CD8-positive, alpha-beta memory T cell (primary cell): ENCODE measurements around the gene SETDB2. TPM values are rescaled to one million over a fixed set of nuclear protein-coding genes. Genes with fewer than 3 reads are reported as not detected.

Experiments
- CTCF ChIA-PET: fragments of 350-600 bp; sonication (Branson Sonifier 250); formaldehyde crosslinking; loops from one replicate; lab custom pipeline; 2021; ENCODE audit warnings: antibody characterized with exemption; lab: Charles Lee
- POLR2A ChIA-PET: fragments of 350-600 bp; sonication (Branson Sonifier 250); formaldehyde crosslinking; loops from one replicate; lab custom pipeline; 2021; ENCODE audit warnings: antibody characterized with exemption; lab: Charles Lee
- DNase-seq, 5 donors: peaks; one replicate each; pipeline versions ENCODE4 v3.0.0 to v3.0.0-alpha.2; 2020 to 2022; ENCODE audit warnings: mixed read lengths in 1 of 5
- H3K27ac ChIP-seq: one replicate; pipeline ENCODE4 v1.7.0; 2013; ENCODE audit warnings: low read depth, mild to moderate bottlenecking, low read length, moderate library complexity
- H3K27me3 ChIP-seq: 2 replicates; pipeline ENCODE4 v1.7.0; 2013; ENCODE audit warnings: low read length, mild to moderate bottlenecking; ENCODE audit not compliant: insufficient read depth, poor library complexity, severe bottlenecking
- H3K36me3 ChIP-seq: 2 replicates; pipeline ENCODE4 v1.7.0; 2013; ENCODE audit warnings: mild to moderate bottlenecking, low read length, moderate library complexity; ENCODE audit not compliant: insufficient read depth
- H3K4me1 ChIP-seq: 2 replicates; pipeline ENCODE4 v1.7.0; 2013; ENCODE audit warnings: mild to moderate bottlenecking, low read length, moderate library complexity; ENCODE audit not compliant: insufficient read depth
- H3K4me3 ChIP-seq: 2 replicates; pipeline ENCODE4 v1.7.0; 2013; ENCODE audit warnings: mild to moderate bottlenecking, low read length
- H3K9me3 ChIP-seq: 2 replicates; pipeline ENCODE4 v1.7.0; 2013; ENCODE audit warnings: mild to moderate bottlenecking, low read length
- H3K27ac Mint-ChIP-seq, 8 donors: one replicate each; pipeline ENCODE4 v1.8.0; 2020 to 2021; ENCODE audit warnings: mixed read lengths in 8 of 8, mild to moderate bottlenecking in 6 of 8, inconsistent platforms in 3 of 8, moderate library complexity in 3 of 8
- H3K27me3 Mint-ChIP-seq, 2 donors: one replicate each; pipeline ENCODE4 v1.8.0; 2020 to 2021; ENCODE audit warnings: mixed read lengths in 2 of 2, mild to moderate bottlenecking in 1 of 2, moderate library complexity in 1 of 2
- H3K36me3 Mint-ChIP-seq, 3 donors: one replicate each; pipeline ENCODE4 v1.8.0; 2020 to 2021; ENCODE audit warnings: mixed read lengths in 3 of 3, inconsistent platforms in 1 of 3, mild to moderate bottlenecking in 1 of 3
- H3K4me1 Mint-ChIP-seq, 3 donors: one replicate each; pipeline ENCODE4 v1.8.0; 2020 to 2021; ENCODE audit warnings: mixed read lengths in 3 of 3, inconsistent platforms in 1 of 3, mild to moderate bottlenecking in 1 of 3
- H3K4me3 Mint-ChIP-seq, 7 donors: one replicate each; pipeline ENCODE4 v1.8.0; 2020 to 2021; ENCODE audit warnings: mixed read lengths in 7 of 7, mild to moderate bottlenecking in 6 of 7, moderate library complexity in 4 of 7, inconsistent platforms in 2 of 7
- H3K9me3 Mint-ChIP-seq, 5 donors: one replicate each; pipeline ENCODE4 v1.8.0; 2020 to 2022; ENCODE audit warnings: mixed read lengths in 5 of 5, mild to moderate bottlenecking in 3 of 5, moderate library complexity in 2 of 5, inconsistent platforms in 1 of 5
- polyA plus RNA-seq: library from polyadenylated mRNA; unstranded; fragments of 300-500 nt; fragmentation: Illumina TruSeq; gene quantifications from one replicate; pipeline ENCODE4 v1.2.3, GENCODE V29; 2021
- total RNA-seq, 2 experiments: library from RNA; stranded (reverse); gene quantifications; one replicate each; pipeline ENCODE4 v1.2.3, GENCODE V29; 2021

The SETDB2 gene
- total and polyA plus RNA-seq, 3 experiments from 2014 or later = 11.2 to 13.4 (median 13.1) TPM

GRCh38 chr13:49417161-49417560 lies 26.9 kb upstream of the SETDB2 start:
- no peaks in the 10 kb centered on the region for H3K36me3 ChIP-seq
- H3K4me1 Mint-ChIP-seq = no peaks in the 10 kb centered on the region
- no peak overlapping the region for H3K4me3 ChIP-seq
- H3K4me1 ChIP-seq = no peaks in the 10 kb centered on the region
- no peak overlapping the region for H3K27ac ChIP-seq
- peaks cover 0 to 2% (median 0%) of the 10 kb centered on the region in 3 donors for H3K36me3 Mint-ChIP-seq
- H3K9me3 ChIP-seq = no peaks in the 10 kb centered on the region
- no peaks in the 10 kb centered on the region for H3K9me3 Mint-ChIP-seq
- H3K27me3 Mint-ChIP-seq = no peaks in the 10 kb centered on the region
- H3K27ac Mint-ChIP-seq = no peak overlapping the region
- ChIA-PET CTCF (no interaction called here), POLR2A (no interaction called here)
- no peak overlapping the region for H3K4me3 Mint-ChIP-seq
- no peak for DNase-seq
- no peaks in the 10 kb centered on the region for H3K27me3 ChIP-seq

- no peaks in the 10 kb centered on the region for H3K27me3 Mint-ChIP-seq
- no peaks in the 10 kb centered on the region for H3K4me1 ChIP-seq
- no peaks in the 10 kb centered on the region for H3K36me3 ChIP-seq
- H3K36me3 Mint-ChIP-seq = peaks cover 0 to 2% (median 0%) of the 10 kb centered on the region in 3 donors
- CTCF ChIA-PET = no interaction called here
- H3K27ac ChIP-seq = no peak overlapping the region
- no peak for DNase-seq
- H3K27ac Mint-ChIP-seq = no peak overlapping the region
- POLR2A ChIA-PET = no interaction called here
- no peaks in the 10 kb centered on the region for H3K27me3 ChIP-seq
- H3K9me3 Mint-ChIP-seq = no peaks in the 10 kb centered on the region
- no peak overlapping the region for H3K4me3 ChIP-seq
- H3K9me3 ChIP-seq = no peaks in the 10 kb centered on the region
- no peaks in the 10 kb centered on the region for H3K4me1 Mint-ChIP-seq
- no peak overlapping the region for H3K4me3 Mint-ChIP-seq
Measured at GRCh38 chr13:49418206-49418605, 25.9 kb upstream of the SETDB2 start.

GRCh38 chr13:49419276-49419675 lies 24.8 kb upstream of the SETDB2 start:
- Histone ChIP-seq H3K27me3 (no peaks in the 10 kb centered on the region), H3K27ac (no peak overlapping the region), H3K4me1 (no peaks in the 10 kb centered on the region), H3K4me3 (no peak overlapping the region), H3K36me3 (no peaks in the 10 kb centered on the region), H3K9me3 (no peaks in the 10 kb centered on the region)
- ChIA-PET CTCF (interaction anchor here (1.6 kb wide), 1 partner anchor 13 kb away, joined by 3 read pairs; no protein-coding TSS in a partner anchor), POLR2A (no interaction called here)
- Mint-ChIP-seq H3K27ac (peak overlapping the region in 1 of 8 donors; percentile 17), H3K36me3 (peaks cover 0 to 2% (median 1%) of the 10 kb centered on the region in 3 donors), H3K9me3 (no peaks in the 10 kb centered on the region), H3K4me1 (no peaks in the 10 kb centered on the region), H3K27me3 (no peaks in the 10 kb centered on the region), H3K4me3 (no peak overlapping the region)
- DNase-seq = no peak

GRCh38 chr13:49421391-49421790 lies 22.7 kb upstream of the SETDB2 start:
- ChIA-PET POLR2A (no interaction called here), CTCF (no interaction called here)
- Histone ChIP-seq H3K4me1 (no peaks in the 10 kb centered on the region), H3K27ac (no peak overlapping the region), H3K9me3 (no peaks in the 10 kb centered on the region), H3K36me3 (no peaks in the 10 kb centered on the region), H3K4me3 (no peak overlapping the region), H3K27me3 (no peaks in the 10 kb centered on the region)
- peak in 3 of 5 donors; percentile 13 to 59 (median 14) for DNase-seq
- H3K4me1 Mint-ChIP-seq = no peaks in the 10 kb centered on the region
- H3K27me3 Mint-ChIP-seq = no peaks in the 10 kb centered on the region
- no peaks in the 10 kb centered on the region for H3K9me3 Mint-ChIP-seq
- H3K27ac Mint-ChIP-seq = no peak overlapping the region
- H3K36me3 Mint-ChIP-seq = peaks cover 0 to 2% (median 1%) of the 10 kb centered on the region in 3 donors
- no peak overlapping the region for H3K4me3 Mint-ChIP-seq

- no peaks in the 10 kb centered on the region for H3K9me3 Mint-ChIP-seq
- no peak overlapping the region for H3K4me3 ChIP-seq
- H3K36me3 Mint-ChIP-seq = peaks cover 0 to 7% (median 3%) of the 10 kb centered on the region in 3 donors
- H3K27ac ChIP-seq = no peak overlapping the region
- H3K27ac Mint-ChIP-seq = no peak overlapping the region
- no peaks in the 10 kb centered on the region for H3K36me3 ChIP-seq
- no peaks in the 10 kb centered on the region for H3K27me3 ChIP-seq
- no peaks in the 10 kb centered on the region for H3K27me3 Mint-ChIP-seq
- H3K4me1 Mint-ChIP-seq = no peaks in the 10 kb centered on the region
- H3K4me3 Mint-ChIP-seq = no peak overlapping the region
- H3K9me3 ChIP-seq = no peaks in the 10 kb centered on the region
- DNase-seq = no peak
- ChIA-PET POLR2A (no interaction called here), CTCF (no interaction called here)
- H3K4me1 ChIP-seq = no peaks in the 10 kb centered on the region
Measured at GRCh38 chr13:49424011-49424560, 20.0 kb upstream of the SETDB2 start.

GRCh38 chr13:49428041-49428763 lies 15.9 kb upstream of the SETDB2 start:
- Mint-ChIP-seq H3K4me3 (no peak overlapping the region), H3K4me1 (no peaks in the 10 kb centered on the region), H3K9me3 (no peaks in the 10 kb centered on the region), H3K27ac (no peak overlapping the region), H3K36me3 (peaks cover 0 to 16% (median 5%) of the 10 kb centered on the region in 3 donors), H3K27me3 (peaks cover 0 to 2% of the 10 kb centered on the region in 2 donors)
- no peaks in the 10 kb centered on the region for H3K27me3 ChIP-seq
- H3K27ac ChIP-seq = no peak overlapping the region
- no peaks in the 10 kb centered on the region for H3K9me3 ChIP-seq
- H3K4me3 ChIP-seq = no peak overlapping the region
- ChIA-PET POLR2A (interaction anchor here (1.1 kb wide), 1 partner anchor 15 kb away, joined by 3 read pairs; no protein-coding TSS in a partner anchor), CTCF (no interaction called here)
- no peaks in the 10 kb centered on the region for H3K4me1 ChIP-seq
- DNase-seq = no peak
- H3K36me3 ChIP-seq = no peaks in the 10 kb centered on the region

- H3K9me3 ChIP-seq = no peaks in the 10 kb centered on the region
- POLR2A ChIA-PET = no interaction called here
- CTCF ChIA-PET = no interaction called here
Measured at GRCh38 chr13:49429121-49429520, 15.0 kb upstream of the SETDB2 start.

GRCh38 chr13:49435992-49436391 lies 8.1 kb upstream of the SETDB2 start:
- no peaks in the 10 kb centered on the region for H3K4me1 ChIP-seq
- Mint-ChIP-seq H3K4me3 (no peak overlapping the region), H3K27ac (no peak overlapping the region), H3K36me3 (peaks cover 8 to 17% (median 11%) of the 10 kb centered on the region in 3 donors), H3K4me1 (no peaks in the 10 kb centered on the region), H3K9me3 (no peaks in the 10 kb centered on the region), H3K27me3 (no peaks in the 10 kb centered on the region)
- ChIA-PET CTCF (no interaction called here), POLR2A (no interaction called here)
- H3K27ac ChIP-seq = no peak overlapping the region
- H3K27me3 ChIP-seq = no peaks in the 10 kb centered on the region
- no peaks in the 10 kb centered on the region for H3K9me3 ChIP-seq
- no peak overlapping the region for H3K4me3 ChIP-seq
- no peaks in the 10 kb centered on the region for H3K36me3 ChIP-seq
- no peak for DNase-seq

More at GRCh38 chr13:49429121-49429520, 15.0 kb upstream of the SETDB2 start:
- no peaks in the 10 kb centered on the region for H3K9me3 Mint-ChIP-seq
- Histone ChIP-seq H3K27me3 (no peaks in the 10 kb centered on the region), H3K36me3 (no peaks in the 10 kb centered on the region), H3K4me3 (no peak overlapping the region), H3K4me1 (no peaks in the 10 kb centered on the region), H3K27ac (no peak overlapping the region)
- DNase-seq = no peak
- no peak overlapping the region for H3K27ac Mint-ChIP-seq
- peaks cover 5 to 22% (median 11%) of the 10 kb centered on the region in 3 donors for H3K36me3 Mint-ChIP-seq
- H3K4me1 Mint-ChIP-seq = no peaks in the 10 kb centered on the region
- H3K27me3 Mint-ChIP-seq = peaks cover 0 to 2% of the 10 kb centered on the region in 2 donors
- no peak overlapping the region for H3K4me3 Mint-ChIP-seq
